ENCODE measurements around the gene SPI1. TPM values are rescaled to one million over a fixed set of nuclear protein-coding genes. Genes with fewer than 3 reads are reported as not detected.
A peak's percentile ranks its signal among the peaks of the same experiment; 100 is the strongest.

The SPI1 gene
- total RNA-seq, 2 experiments from 2014 or later, result 2.9 to 3.5 TPM

DNA sequence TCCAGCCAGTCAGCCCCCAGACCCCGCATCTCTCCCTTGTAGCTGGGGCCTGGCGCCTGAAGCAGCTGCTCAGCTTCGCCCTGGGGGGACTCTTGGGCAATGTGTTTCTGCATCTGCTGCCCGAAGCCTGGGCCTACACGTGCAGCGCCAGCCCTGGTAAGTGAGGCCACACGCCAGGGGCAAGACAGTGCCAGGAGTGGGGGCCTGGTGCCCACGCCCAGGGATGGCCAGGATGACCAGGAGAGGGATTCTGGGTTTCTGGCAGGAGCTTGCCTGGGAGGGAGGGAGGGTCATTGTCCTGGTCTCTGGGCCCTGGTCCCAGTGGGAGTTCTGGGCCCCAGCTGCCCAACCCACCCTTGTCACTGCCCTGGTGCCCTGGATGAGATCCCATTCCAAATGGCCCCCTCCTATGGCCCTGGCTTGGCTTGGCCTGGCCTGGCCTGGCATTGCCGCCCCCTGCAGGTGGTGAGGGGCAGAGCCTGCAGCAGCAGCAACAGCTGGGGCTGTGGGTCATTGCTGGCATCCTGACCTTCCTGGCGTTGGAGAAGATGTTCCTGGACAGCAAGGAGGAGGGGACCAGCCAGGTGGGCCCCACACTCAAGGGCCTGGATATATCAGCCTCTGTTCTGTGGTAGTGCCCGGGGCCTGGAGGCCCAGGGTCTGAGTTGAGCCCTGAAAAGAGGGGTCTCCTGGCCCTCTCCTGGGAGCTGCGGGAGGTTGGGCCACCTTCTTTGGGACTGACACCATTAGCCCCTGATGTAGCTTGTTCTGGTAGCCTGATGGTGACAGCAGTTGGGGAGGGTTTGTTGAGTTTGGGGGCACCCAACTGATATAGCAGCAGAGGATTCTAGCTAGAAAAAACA is 33.8 kb upstream of the SPI1 start:
- peak; percentile 77 for DNase-seq
- H3K4me3 Mint-ChIP-seq, result no peak overlapping the region
- H3K27me3 Mint-ChIP-seq, result no peaks in the 10 kb centered on the region
- peaks cover 8% of the 10 kb centered on the region for H3K36me3 Mint-ChIP-seq
- POLR2A ChIA-PET, result interaction anchor here (0.7 to 3.3 kb wide), 4 partner anchors 13 to 922 kb away, joined by 3 to 22 read pairs (median 5); partner anchors contain the start of gene PSMC3
- H3K4me1 Mint-ChIP-seq, result peaks cover 9% of the 10 kb centered on the region
- no peak for ATAC-seq (ENCODE audit: low read depth)
- no peak overlapping the region for H3K27ac Mint-ChIP-seq
- no peaks in the 10 kb centered on the region for H3K9me3 Mint-ChIP-seq

DNA sequence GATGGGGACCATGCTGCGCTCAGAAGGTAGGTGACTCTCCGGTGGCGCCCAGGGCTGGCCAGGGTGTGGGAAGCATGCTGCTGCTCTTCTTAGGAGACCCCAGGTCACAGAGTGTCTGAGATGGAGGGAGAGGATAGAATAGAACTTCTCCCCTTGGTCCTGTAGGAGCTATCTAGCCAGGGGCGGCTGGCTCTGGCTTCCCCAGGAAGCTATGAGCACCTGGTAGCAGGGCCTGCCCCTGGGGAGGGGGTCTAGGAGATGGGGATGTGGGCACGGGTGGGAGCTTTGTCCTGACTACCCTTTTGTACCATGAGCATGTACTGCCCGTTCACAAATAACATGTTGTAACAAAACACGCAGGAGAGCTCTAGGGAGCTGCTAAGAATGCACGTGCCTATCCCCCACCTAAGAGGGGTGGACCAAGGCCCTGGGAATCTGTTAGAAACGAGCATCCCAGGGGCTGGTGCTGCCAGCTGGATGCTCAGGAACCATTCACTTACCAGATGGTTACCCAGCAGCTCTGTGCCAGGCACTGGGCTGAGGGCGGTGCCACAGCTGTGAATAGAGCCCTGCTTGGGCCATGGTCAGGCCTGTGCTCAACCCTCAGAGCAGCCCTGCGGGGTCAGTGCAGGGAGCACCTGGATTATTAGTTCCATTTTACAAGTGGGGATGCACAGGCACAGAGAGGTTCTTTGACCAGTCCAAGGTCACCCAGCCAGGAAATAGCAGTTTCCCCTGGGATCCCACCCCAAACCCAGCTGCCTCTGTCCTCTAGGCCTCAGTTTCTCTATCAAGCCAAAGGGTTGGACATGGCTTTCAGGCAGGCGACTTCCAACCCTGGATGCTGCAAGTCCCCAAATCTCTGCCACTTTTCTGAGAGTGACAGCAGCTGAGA is 32.3 kb upstream of the SPI1 start:
- H3K36me3 Mint-ChIP-seq, result peaks cover 8% of the 10 kb centered on the region
- H3K4me3 Mint-ChIP-seq, result no peak overlapping the region
- POLR2A ChIA-PET, result interaction anchor here (0.6 to 3.3 kb wide), 2 partner anchors 15 to 23 kb away, joined by 3 to 22 read pairs; partner anchors contain the start of gene PSMC3
- no peak for DNase-seq
- no peak overlapping the region for H3K27ac Mint-ChIP-seq
- peaks cover 11% of the 10 kb centered on the region for H3K4me1 Mint-ChIP-seq
- H3K27me3 Mint-ChIP-seq, result no peaks in the 10 kb centered on the region
- ATAC-seq (ENCODE audit: low read depth), result no peak
- H3K9me3 Mint-ChIP-seq, result no peaks in the 10 kb centered on the region

DNA sequence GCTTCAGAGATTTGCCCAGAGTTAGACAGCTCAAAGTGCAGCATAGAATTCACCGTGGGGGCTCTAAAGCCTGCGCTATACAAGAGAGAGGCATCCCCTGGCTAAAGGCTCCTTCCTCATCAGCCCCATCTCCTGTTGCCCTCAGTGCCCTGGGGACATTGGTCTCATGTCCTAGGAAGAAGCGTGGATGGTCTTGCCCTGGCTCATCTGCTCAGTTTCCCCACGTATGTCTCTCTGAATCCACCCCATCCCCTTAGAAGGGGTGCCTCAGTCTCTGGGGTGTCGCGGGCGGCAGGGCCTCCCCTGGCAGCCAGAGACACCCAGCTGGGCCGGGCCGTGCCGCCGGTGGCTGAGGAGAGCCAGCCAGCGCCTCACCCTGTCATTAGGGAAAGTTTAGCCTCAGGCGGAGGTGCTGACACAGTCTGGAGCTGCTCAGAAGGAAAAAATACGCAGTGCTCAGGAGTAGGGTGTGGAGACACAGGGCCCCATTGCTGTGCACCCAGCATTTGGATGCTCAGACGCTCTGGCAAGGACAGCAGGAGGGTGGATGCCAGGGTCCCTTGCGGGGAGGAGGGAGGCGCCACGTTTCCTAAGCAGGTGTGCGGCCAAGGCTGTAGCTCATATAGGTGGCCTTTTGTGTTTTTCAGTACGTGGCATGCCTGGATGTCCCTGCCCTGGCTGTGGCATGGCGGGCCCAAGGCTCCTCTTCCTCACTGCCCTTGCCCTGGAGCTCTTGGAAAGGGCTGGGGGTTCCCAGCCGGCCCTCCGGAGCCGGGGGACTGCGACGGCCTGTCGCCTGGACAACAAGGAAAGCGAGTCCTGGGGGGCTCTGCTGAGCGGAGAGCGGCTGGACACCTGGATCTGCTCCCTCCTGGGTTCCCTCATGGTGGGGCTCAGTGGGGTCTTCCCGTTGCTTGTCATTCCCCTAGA is 31.4 kb upstream of the SPI1 start:
- Mint-ChIP-seq H3K9me3 (no peaks in the 10 kb centered on the region), H3K36me3 (peaks cover 8% of the 10 kb centered on the region), H3K27ac (peak overlapping the region; percentile 96), H3K27me3 (no peaks in the 10 kb centered on the region), H3K4me1 (peaks cover 12% of the 10 kb centered on the region), H3K4me3 (peak overlapping the region; percentile 97)
- POLR2A ChIA-PET, result interaction anchor here (0.5 to 3.3 kb wide), 6 partner anchors 10 to 440 kb away, joined by 3 to 22 read pairs (median 5); partner anchors contain the start of gene PSMC3
- no peak for DNase-seq
- no peak for ATAC-seq (ENCODE audit: low read depth)

- Mint-ChIP-seq H3K27ac (peak overlapping the region; percentile 96), H3K36me3 (peaks cover 4% of the 10 kb centered on the region), H3K9me3 (no peaks in the 10 kb centered on the region), H3K4me1 (peaks cover 12% of the 10 kb centered on the region), H3K27me3 (no peaks in the 10 kb centered on the region), H3K4me3 (peak overlapping the region; percentile 97)
- no peak for ATAC-seq (ENCODE audit: low read depth)
- no peak for DNase-seq
- POLR2A ChIA-PET, result interaction anchor here (0.6 to 1.6 kb wide), 7 partner anchors 9 to 441 kb away, joined by 3 to 9 read pairs (median 5); partner anchors contain the start of genes DDB2 and PSMC3
Observed at GRCh38 chr11:47408598-47409439, 30.5 kb upstream of the SPI1 start.

DNA sequence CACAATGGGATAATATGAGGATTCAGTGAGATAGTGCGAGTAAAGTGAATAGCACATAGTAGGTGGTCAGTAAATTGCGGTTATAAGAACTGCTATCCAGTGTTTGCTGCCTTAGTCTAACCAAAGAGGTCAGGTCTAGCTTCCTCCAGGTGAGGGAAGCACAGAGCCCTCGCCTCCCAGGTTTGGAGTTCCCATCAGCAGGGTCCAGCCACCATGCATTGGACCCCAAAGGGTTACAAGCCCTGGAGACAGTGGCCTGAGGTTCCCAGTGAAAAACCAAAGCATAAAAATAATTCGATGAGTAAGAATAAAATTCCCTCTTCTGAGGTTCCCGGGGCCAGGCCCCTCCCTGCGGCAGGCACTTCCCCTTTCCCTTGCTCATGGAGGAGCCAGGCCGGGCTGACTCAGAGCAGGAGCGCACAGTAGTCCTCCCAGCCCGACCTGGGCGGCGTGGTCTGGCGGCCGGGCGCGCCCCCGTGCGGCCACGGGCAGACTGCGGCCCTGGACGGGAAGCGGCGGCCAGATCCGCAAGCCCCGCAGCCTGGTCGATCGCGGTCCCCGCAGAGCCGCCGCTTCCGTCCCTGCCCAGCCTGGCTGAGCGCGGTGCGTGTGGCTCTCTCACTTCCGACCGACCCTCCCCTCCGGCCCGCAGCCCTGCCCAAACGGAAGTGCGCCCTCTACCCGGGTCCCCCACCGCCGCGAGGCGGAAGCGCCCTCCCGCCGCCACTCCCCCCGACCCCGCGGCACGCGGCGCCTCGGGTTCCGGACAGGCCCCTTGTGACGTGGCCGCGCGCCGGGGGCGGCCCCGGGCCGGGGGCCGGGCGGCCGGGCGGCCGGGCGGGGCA is 29.6 kb upstream of the SPI1 start, which contains the start of gene SLC39A13:
Gene SLC39A13, plus strand, starts transcription at position 845 of the 845 bp plus-strand sequence. CDS start 1,505 bp downstream, outside the sequence.
- peak; percentile 80 for ATAC-seq (ENCODE audit: low read depth)
- H3K4me1 Mint-ChIP-seq, result peaks cover 12% of the 10 kb centered on the region
- no peaks in the 10 kb centered on the region for H3K36me3 Mint-ChIP-seq
- H3K4me3 Mint-ChIP-seq, result peak within 1 kb of the TSS; percentile 97
- H3K9me3 Mint-ChIP-seq, result no peaks in the 10 kb centered on the region
- H3K27me3 Mint-ChIP-seq, result no peaks in the 10 kb centered on the region
- H3K27ac Mint-ChIP-seq, result peak within 1 kb of the TSS; percentile 96
- POLR2A ChIA-PET, result interaction anchor here (0.6 to 1.6 kb wide), 7 partner anchors 8 to 193 kb away, joined by 3 to 6 read pairs (median 5); partner anchors contain the start of gene DDB2
- DNase-seq, result peak; percentile 98

DNA sequence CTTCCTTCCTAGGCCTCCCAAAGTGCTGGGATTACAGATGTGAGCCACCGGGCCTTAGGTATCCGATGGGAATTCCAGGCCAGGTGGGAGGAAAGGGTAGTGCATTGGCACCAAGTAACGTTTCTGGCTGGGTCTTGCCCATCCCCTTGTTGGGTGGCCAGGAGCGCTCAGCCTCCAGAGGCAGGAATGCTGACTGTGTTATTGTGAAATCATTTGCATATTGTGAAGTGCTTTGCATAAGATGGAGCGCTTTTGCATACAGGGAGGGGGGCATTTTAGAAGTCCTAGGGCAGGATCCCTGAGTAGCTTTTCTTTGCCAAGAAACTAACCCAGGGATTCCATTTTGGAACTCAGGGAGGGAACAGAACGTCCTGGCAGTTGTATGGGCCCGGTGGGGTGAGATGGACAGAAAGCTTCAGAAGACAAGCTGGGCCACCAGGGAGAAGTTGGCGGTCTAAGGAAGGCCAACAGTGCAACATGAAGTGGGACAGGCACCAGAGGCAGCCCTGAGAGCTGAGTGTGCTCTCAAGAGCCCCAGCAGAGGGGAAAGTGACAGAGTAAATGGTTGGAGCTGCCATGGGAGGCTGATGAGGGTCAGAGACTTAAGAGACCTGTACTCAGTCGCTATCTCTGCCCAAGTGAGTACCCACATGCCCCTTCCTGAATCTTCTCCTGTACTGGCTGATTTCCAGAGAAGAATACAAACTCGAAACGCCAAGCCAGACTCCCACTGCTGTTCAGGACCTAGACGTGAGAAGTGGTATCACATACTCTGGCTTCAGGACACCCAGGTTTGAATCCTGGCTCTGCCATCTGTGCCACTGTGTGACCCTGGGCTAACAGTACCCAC is 28.8 kb upstream of the SPI1 start:
- Mint-ChIP-seq H3K4me1 (peaks cover 12% of the 10 kb centered on the region), H3K36me3 (no peaks in the 10 kb centered on the region), H3K27me3 (no peaks in the 10 kb centered on the region), H3K4me3 (peak overlapping the region; percentile 92), H3K9me3 (no peaks in the 10 kb centered on the region), H3K27ac (peak overlapping the region; percentile 85)
- ATAC-seq (ENCODE audit: low read depth) (no peak), DNase-seq (no peak)
- POLR2A ChIA-PET, result interaction anchor here (0.6 to 1.6 kb wide), 6 partner anchors 10 to 192 kb away, joined by 3 to 6 read pairs (median 4); partner anchors contain the start of gene DDB2

DNA sequence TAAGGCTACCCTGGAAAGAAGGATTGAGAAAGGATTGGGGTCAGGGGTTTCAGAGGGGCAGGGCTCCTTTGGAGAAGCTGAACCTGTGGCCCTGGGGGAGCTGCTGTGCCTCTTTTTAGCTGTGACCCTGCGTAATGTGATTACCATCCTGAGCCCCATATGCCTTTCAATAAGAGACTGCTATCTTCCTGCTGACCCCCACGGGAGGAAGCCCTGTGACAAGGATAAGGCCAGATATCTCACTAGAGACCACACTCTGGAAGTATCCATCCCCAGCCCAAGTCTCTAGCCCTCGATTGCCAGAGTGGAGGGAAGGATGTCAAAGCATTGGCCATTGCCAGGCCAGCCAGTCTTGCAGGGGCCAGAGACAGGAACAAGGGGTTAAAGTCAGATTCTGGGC is 25.2 kb upstream of the SPI1 start:
- DNase-seq, result no peak
- Mint-ChIP-seq H3K4me3 (no peak overlapping the region), H3K4me1 (peaks cover 19% of the 10 kb centered on the region), H3K36me3 (no peaks in the 10 kb centered on the region), H3K9me3 (no peaks in the 10 kb centered on the region), H3K27ac (no peak overlapping the region), H3K27me3 (no peaks in the 10 kb centered on the region)
- ATAC-seq (ENCODE audit: low read depth), result no peak
- POLR2A ChIA-PET, result interaction anchor here (0.6 kb wide), 1 partner anchor 11 kb away, joined by 5 read pairs; no protein-coding TSS in a partner anchor

GRCh38 chr11:47403135-47403534 is 24.8 kb upstream of the SPI1 start:
- no peak for DNase-seq
- POLR2A ChIA-PET, result interaction anchor here (0.6 kb wide), 1 partner anchor 11 kb away, joined by 5 read pairs; no protein-coding TSS in a partner anchor
- no peak overlapping the region for H3K4me3 Mint-ChIP-seq

GRCh38 chr11:47400768-47401279 is 22.5 kb upstream of the SPI1 start:
- Mint-ChIP-seq H3K27me3 (no peaks in the 10 kb centered on the region), H3K36me3 (no peaks in the 10 kb centered on the region), H3K9me3 (no peaks in the 10 kb centered on the region), H3K4me3 (peak overlapping the region; percentile 73), H3K27ac (peak overlapping the region; percentile 63), H3K4me1 (peaks cover 8% of the 10 kb centered on the region)
- ATAC-seq (ENCODE audit: low read depth), result no peak
- no peak for DNase-seq
- POLR2A ChIA-PET, result interaction anchor here (0.7 to 2.7 kb wide), 2 partner anchors 8 to 10 kb away, joined by 4 to 16 read pairs; no protein-coding TSS in a partner anchor

More at GRCh38 chr11:47403135-47403534, 24.8 kb upstream of the SPI1 start:
- no peaks in the 10 kb centered on the region for H3K27me3 Mint-ChIP-seq
- peaks cover 19% of the 10 kb centered on the region for H3K4me1 Mint-ChIP-seq
- H3K27ac Mint-ChIP-seq, result no peak overlapping the region
- H3K9me3 Mint-ChIP-seq, result no peaks in the 10 kb centered on the region
- no peak for ATAC-seq (ENCODE audit: low read depth)
- no peaks in the 10 kb centered on the region for H3K36me3 Mint-ChIP-seq

All from activated naive CD8-positive, alpha-beta T cell treated with anti-CD3 and anti-CD28 coated beads, Interleukin-2, amount 10 ng/mL, durations not matched to agents 7 days and 5 days (primary cell).